Measurements from ENCODE around the gene TCHHL1.

GRCh38 chr1:152107031-152107983 is 18.4 kb upstream of the TCHHL1 start:
- TF ChIP-seq, protein P1, sequence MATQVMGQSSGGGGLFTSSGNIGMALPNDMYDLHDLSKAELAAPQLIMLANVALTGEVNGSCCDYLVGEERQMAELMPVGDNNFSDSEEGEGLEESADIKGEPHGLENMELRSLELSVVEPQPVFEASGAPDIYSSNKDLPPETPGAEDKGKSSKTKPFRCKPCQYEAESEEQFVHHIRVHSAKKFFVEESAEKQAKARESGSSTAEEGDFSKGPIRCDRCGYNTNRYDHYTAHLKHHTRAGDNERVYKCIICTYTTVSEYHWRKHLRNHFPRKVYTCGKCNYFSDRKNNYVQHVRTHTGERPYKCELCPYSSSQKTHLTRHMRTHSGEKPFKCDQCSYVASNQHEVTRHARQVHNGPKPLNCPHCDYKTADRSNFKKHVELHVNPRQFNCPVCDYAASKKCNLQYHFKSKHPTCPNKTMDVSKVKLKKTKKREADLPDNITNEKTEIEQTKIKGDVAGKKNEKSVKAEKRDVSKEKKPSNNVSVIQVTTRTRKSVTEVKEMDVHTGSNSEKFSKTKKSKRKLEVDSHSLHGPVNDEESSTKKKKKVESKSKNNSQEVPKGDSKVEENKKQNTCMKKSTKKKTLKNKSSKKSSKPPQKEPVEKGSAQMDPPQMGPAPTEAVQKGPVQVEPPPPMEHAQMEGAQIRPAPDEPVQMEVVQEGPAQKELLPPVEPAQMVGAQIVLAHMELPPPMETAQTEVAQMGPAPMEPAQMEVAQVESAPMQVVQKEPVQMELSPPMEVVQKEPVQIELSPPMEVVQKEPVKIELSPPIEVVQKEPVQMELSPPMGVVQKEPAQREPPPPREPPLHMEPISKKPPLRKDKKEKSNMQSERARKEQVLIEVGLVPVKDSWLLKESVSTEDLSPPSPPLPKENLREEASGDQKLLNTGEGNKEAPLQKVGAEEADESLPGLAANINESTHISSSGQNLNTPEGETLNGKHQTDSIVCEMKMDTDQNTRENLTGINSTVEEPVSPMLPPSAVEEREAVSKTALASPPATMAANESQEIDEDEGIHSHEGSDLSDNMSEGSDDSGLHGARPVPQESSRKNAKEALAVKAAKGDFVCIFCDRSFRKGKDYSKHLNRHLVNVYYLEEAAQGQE (IDR thresholded peaks at IDR 0.05; ENCODE audit: borderline replicate concordance), result no peak
- TF ChIP-seq CTCF (IDR thresholded peaks at IDR 0.05; ENCODE audit: poor library complexity, severe bottlenecking), result no peak
- TF ChIP-seq POLR2AphosphoS5 (IDR thresholded peaks at IDR 0.05), result no peak

Data from neural cell (in vitro differentiated cells).